Thyroid gland (tissue), 4 donors: Measurements from ENCODE around the gene TRIM65.

ENCODE experiments used
- CTCF ChIP-seq, 6 experiments: fragments of 200-600 bp in 3 of 6; fragments of 450-650 bp in 3 of 6; sonication (generic) in 3 of 6; IDR thresholded peaks; one replicate each; pipeline ENCODE4 v1.5.1; 2016 to 2019; ENCODE audit warnings: antibody characterized with exemption in 6 of 6, mild to moderate bottlenecking in 2 of 6, inconsistent platforms in 1 of 6, moderate library complexity in 1 of 6
- POLR2A ChIP-seq, 2 donors: fragments of 450-650 bp; IDR thresholded peaks; one replicate each; pipeline ENCODE4 v1.6.1; 2017; ENCODE audit warnings: antibody characterized with exemption in 2 of 2, mild to moderate bottlenecking in 2 of 2, moderate library complexity in 1 of 2

GRCh38 chr17:75881678-75882454 is 14.9 kb downstream of the TRIM65 start:
- TF ChIP-seq CTCF (IDR thresholded peaks at IDR 0.05) (no peak), POLR2A (IDR thresholded peaks at IDR 0.05) (no peak)
